KMS-11 (cell line): ENCODE measurements around the gene SPATA16.
"Not testable (repeated sequence)": the region's sequence is repeated elsewhere in the genome, so short reads cannot be mapped to it uniquely, and the experiment has no call there.

Source experiments
- H2AFZ ChIP-seq: fragments of 200-600 bp; sonication (generic); 2 replicates; pipeline ENCODE4 v1.6.1; 2016; ENCODE audit warnings: antibody characterized with exemption, mixed run types, low read depth
- H3K27ac ChIP-seq: fragments of 200-600 bp; sonication (generic); 2 replicates; pipeline ENCODE4 v1.6.1; 2016; ENCODE audit warnings: mild to moderate bottlenecking, mixed run types
- H3K27me3 ChIP-seq: fragments of 200-600 bp; sonication (generic); 2 replicates; pipeline ENCODE4 v1.6.1; 2017; ENCODE audit warnings: mild to moderate bottlenecking, low read depth, mixed run types, moderate library complexity; ENCODE audit not compliant: insufficient read depth
- H3K36me3 ChIP-seq: fragments of 200-600 bp; sonication (generic); 2 replicates; pipeline ENCODE4 v1.6.1; 2017; ENCODE audit warnings: mild to moderate bottlenecking, mixed run types; ENCODE audit not compliant: insufficient read depth
- H3K4me1 ChIP-seq: fragments of 200-600 bp; sonication (generic); 2 replicates; pipeline ENCODE4 v1.6.1; 2016; ENCODE audit warnings: mild to moderate bottlenecking, low read depth, mixed run types; ENCODE audit not compliant: poor library complexity, severe bottlenecking
- H3K4me2 ChIP-seq: fragments of 200-600 bp; sonication (generic); 2 replicates; pipeline ENCODE4 v1.7.0; 2016; ENCODE audit warnings: mild to moderate bottlenecking, mixed run types
- H3K4me3 ChIP-seq: fragments of 200-600 bp; sonication (generic); IDR thresholded peaks from 2 replicates; pipeline ENCODE4 v1.6.1; 2017; ENCODE audit warnings: low read depth, low read length, mixed read lengths; ENCODE audit not compliant: insufficient read depth
- H3K79me2 ChIP-seq: fragments of 200-600 bp; sonication (generic); 2 replicates; pipeline ENCODE4 v1.6.1; 2016; ENCODE audit warnings: low read depth, mixed run types; ENCODE audit not compliant: insufficient read depth
- H3K9ac ChIP-seq: fragments of 200-600 bp; sonication (generic); 2 replicates; pipeline ENCODE4 v1.6.1; 2016; ENCODE audit warnings: mild to moderate bottlenecking, mixed run types
- H4K20me1 ChIP-seq: fragments of 200-600 bp; sonication (generic); 2 replicates; pipeline ENCODE4 v1.6.1; 2016; ENCODE audit warnings: mild to moderate bottlenecking, mixed run types; ENCODE audit not compliant: insufficient read depth
- TF ChIP-seq, protein P1 (sequence below): fragments of 200-600 bp; sonication (generic); conservative IDR thresholded peaks from 2 replicates; pipeline ENCODE4 v1.6.1; 2017; ENCODE audit warnings: low read depth, mild to moderate bottlenecking, antibody characterized with exemption, low read length, moderate library complexity, mixed read lengths

The SPATA16 gene

GRCh38 chr3:172965256-172965655 is 175.8 kb downstream of the SPATA16 start:
- no peak overlapping the region for H2AFZ ChIP-seq

GRCh38 chr3:172960626-172961182 is 180.3 kb downstream of the SPATA16 start:
- H3K27me3 ChIP-seq, H3K36me3 ChIP-seq, H3K4me3 ChIP-seq, H2AFZ ChIP-seq, H3K79me2 ChIP-seq, H3K9ac ChIP-seq, H3K4me1 ChIP-seq, H3K4me2 ChIP-seq, H4K20me1 ChIP-seq, H3K27ac ChIP-seq: not testable (repeated sequence)

More at GRCh38 chr3:172965256-172965655, 175.8 kb downstream of the SPATA16 start:
- H3K4me3 ChIP-seq, result no peak overlapping the region
- no peaks in the 10 kb centered on the region for H4K20me1 ChIP-seq
- H3K4me2 ChIP-seq, result no peak overlapping the region
- H3K36me3 ChIP-seq, result no peaks in the 10 kb centered on the region
- TF ChIP-seq, protein P1, sequence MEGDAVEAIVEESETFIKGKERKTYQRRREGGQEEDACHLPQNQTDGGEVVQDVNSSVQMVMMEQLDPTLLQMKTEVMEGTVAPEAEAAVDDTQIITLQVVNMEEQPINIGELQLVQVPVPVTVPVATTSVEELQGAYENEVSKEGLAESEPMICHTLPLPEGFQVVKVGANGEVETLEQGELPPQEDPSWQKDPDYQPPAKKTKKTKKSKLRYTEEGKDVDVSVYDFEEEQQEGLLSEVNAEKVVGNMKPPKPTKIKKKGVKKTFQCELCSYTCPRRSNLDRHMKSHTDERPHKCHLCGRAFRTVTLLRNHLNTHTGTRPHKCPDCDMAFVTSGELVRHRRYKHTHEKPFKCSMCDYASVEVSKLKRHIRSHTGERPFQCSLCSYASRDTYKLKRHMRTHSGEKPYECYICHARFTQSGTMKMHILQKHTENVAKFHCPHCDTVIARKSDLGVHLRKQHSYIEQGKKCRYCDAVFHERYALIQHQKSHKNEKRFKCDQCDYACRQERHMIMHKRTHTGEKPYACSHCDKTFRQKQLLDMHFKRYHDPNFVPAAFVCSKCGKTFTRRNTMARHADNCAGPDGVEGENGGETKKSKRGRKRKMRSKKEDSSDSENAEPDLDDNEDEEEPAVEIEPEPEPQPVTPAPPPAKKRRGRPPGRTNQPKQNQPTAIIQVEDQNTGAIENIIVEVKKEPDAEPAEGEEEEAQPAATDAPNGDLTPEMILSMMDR, result no peak
- H3K9ac ChIP-seq, result no peak overlapping the region
- H3K4me1 ChIP-seq, result no peaks in the 10 kb centered on the region
- no peaks in the 10 kb centered on the region for H3K27me3 ChIP-seq
- no peak overlapping the region for H3K27ac ChIP-seq
- no peaks in the 10 kb centered on the region for H3K79me2 ChIP-seq

GRCh38 chr3:172958565-172958964 is 182.5 kb downstream of the SPATA16 start:
- H3K4me3 ChIP-seq, result no peak overlapping the region
- no peak overlapping the region for H3K4me2 ChIP-seq
- no peak overlapping the region for H2AFZ ChIP-seq
- H3K79me2 ChIP-seq, result no peaks in the 10 kb centered on the region
- H3K4me1 ChIP-seq, result no peaks in the 10 kb centered on the region
- H4K20me1 ChIP-seq, result no peaks in the 10 kb centered on the region
- H3K36me3 ChIP-seq, result no peaks in the 10 kb centered on the region
- no peak overlapping the region for H3K9ac ChIP-seq
- no peaks in the 10 kb centered on the region for H3K27me3 ChIP-seq
- TF ChIP-seq, protein P1, result no peak
- no peak overlapping the region for H3K27ac ChIP-seq

DNA sequence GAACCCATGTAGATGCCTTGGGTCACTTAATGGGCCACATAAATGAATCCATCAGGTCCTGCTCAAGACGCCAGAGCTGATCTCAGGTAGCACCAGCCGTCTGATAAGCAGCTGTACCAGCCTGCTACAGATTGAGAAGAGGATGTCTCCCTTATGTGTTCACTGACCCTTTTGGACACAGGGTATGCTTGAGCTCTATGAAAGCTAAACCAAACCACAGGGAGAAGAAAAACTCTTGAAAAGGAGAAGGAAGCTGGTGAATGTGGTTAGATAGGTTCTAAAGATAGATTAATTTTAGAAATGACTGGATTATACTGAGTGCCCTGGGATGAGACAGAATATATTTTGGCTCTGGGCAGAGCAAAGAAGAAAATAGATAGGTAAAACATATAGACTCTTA is 187.5 kb downstream of the SPATA16 start:
- Histone ChIP-seq H3K79me2 (no peaks in the 10 kb centered on the region), H2AFZ (no peak overlapping the region), H3K27ac (no peak overlapping the region), H3K36me3 (no peaks in the 10 kb centered on the region), H4K20me1 (no peaks in the 10 kb centered on the region), H3K9ac (no peak overlapping the region), H3K4me1 (no peaks in the 10 kb centered on the region), H3K27me3 (no peaks in the 10 kb centered on the region), H3K4me2 (no peak overlapping the region), H3K4me3 (no peak overlapping the region)
- TF ChIP-seq, protein P1, result no peak

DNA sequence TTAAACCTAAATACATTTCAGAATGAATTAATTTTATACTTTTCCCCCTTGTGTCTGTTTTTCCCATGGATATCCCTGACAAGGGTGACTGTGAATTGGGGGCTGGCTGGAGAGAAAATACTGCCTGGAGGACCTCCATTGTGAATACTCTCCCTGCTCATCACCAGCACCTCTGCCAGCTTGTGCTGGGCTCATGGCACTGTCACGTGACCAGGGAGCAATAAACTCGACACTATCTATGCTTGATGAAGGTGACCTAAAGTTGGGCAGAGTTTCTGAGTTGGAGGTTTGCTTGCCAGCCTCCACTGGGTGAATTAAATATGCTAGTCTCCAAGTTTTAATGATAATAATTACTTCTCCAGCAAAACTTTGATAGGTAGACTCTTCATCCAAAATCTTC is 189.5 kb downstream of the SPATA16 start:
- H4K20me1 ChIP-seq, result no peaks in the 10 kb centered on the region
- H3K27ac ChIP-seq, result no peak overlapping the region
- H3K4me2 ChIP-seq, result no peak overlapping the region
- no peaks in the 10 kb centered on the region for H3K27me3 ChIP-seq
- H3K9ac ChIP-seq, result no peak overlapping the region
- no peaks in the 10 kb centered on the region for H3K79me2 ChIP-seq
- no peaks in the 10 kb centered on the region for H3K36me3 ChIP-seq
- H2AFZ ChIP-seq, result no peak overlapping the region
- H3K4me3 ChIP-seq, result no peak overlapping the region
- TF ChIP-seq, protein P1, result no peak
- no peaks in the 10 kb centered on the region for H3K4me1 ChIP-seq
